Loucy (cell line): ENCODE data around the gene MYH7.

Experiments
- EZH2phosphoT487 ChIP-seq: fragments of 200-600 bp; IDR thresholded peaks from 2 replicates; pipeline ENCODE4 v1.6.1; 2018; ENCODE audit warnings: antibody characterized with exemption, mild to moderate bottlenecking, moderate library complexity, borderline replicate concordance
- TF ChIP-seq, protein P1 (sequence below): fragments of 200-600 bp; sonication (generic); conservative IDR thresholded peaks from 2 replicates; pipeline ENCODE4 v1.5.1; 2014; ENCODE audit warnings: mild to moderate bottlenecking, antibody characterized with exemption, low read length

- TF ChIP-seq, protein P1, sequence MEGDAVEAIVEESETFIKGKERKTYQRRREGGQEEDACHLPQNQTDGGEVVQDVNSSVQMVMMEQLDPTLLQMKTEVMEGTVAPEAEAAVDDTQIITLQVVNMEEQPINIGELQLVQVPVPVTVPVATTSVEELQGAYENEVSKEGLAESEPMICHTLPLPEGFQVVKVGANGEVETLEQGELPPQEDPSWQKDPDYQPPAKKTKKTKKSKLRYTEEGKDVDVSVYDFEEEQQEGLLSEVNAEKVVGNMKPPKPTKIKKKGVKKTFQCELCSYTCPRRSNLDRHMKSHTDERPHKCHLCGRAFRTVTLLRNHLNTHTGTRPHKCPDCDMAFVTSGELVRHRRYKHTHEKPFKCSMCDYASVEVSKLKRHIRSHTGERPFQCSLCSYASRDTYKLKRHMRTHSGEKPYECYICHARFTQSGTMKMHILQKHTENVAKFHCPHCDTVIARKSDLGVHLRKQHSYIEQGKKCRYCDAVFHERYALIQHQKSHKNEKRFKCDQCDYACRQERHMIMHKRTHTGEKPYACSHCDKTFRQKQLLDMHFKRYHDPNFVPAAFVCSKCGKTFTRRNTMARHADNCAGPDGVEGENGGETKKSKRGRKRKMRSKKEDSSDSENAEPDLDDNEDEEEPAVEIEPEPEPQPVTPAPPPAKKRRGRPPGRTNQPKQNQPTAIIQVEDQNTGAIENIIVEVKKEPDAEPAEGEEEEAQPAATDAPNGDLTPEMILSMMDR: no peak
- TF ChIP-seq EZH2phosphoT487: no peak
Observed at GRCh38 chr14:23437133-23438100, 2.0 kb upstream of the MYH7 start.
